Stimulated activated CD4-positive, alpha-beta T cell treated with anti-CD3 and anti-CD28 coated beads, Interleukin-12 subunit alpha, Interleukin-12 subunit beta, amount 100 ng/mL, for 4 hours (primary cell): ENCODE measurements around the gene FRA10AC1.
"Not testable (repeated sequence)": the region's sequence is repeated elsewhere in the genome, so short reads cannot be mapped to it uniquely, and the experiment has no call there.

Source experiments
- DNase-seq: peaks from one replicate; pipeline ENCODE4 v3.0.0-alpha.2; 2020

The FRA10AC1 gene

DNA sequence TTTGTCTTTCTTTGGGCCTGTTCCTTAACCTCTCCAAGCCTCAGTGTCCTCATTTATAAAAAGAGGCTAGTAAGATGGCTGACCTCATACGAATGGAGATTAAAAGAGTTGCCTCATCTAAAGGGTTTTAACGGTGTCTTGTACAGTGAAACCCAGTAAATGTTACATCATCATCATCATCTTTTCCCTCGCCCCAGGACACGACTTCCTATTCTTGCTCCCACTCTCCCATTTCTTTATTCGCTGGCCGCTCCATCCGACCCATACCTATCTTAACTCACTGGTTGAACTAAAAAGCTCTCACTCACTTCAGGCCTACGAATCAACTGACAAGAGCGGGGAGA, 554 bp downstream of the FRA10AC1 start:
- peak; percentile 2 for DNase-seq

DNA sequence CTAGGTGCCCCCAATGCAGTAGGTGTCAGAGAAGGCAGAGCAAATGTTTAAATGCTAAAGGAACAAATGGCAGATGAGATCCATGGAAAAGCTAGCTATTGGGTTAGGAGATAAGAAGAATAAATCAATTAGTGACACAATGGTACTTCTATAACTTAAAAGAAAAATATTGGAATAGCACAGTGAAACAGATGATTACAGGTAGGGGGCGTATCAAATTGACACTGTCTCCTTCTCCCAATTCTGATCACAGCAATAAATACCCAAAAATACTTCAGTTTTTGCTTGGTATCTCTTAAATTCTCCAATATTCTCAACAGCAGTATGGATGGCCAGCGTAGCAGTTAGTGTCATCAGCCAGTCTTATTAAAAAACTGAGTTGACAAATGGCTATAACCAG, 5.2 kb downstream of the FRA10AC1 start:
- no peak for DNase-seq

DNA sequence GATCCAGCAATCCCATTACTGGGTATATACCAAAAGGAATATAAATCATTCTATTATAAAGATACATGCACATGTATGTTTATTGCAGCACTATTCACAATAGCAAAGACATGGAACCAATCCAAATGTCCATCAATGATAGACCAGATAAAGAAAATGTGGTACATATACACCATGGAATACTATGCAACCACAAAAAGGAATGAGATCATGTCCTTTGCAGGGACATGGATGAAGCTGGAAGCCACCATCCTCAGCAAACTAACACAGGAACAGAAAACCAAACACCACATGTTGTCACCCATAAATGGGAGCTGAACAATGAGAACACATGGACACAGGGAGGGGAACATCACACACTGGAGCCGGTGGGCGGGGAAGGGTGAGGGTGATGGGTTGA, 5.8 kb downstream of the FRA10AC1 start:
- not testable (repeated sequence) for DNase-seq

DNA sequence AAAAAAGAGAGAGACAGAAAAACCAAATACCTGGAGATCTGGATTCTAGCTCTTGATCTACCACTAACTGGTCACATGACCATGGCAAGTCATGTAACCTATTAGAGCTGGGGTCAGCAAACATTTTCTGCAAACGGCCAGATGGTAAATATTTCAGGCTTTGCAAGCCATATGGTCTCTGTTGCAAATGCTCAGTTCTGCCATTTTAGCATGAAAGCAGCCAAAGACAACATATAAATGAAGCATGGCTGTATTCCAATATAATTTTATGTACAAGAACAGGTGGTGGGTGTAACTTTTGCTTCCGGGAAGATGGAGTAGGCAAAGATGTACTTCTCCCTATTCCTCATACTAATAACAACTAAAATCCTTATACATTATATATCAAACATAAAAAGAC, 6.7 kb downstream of the FRA10AC1 start:
- no peak for DNase-seq

DNA sequence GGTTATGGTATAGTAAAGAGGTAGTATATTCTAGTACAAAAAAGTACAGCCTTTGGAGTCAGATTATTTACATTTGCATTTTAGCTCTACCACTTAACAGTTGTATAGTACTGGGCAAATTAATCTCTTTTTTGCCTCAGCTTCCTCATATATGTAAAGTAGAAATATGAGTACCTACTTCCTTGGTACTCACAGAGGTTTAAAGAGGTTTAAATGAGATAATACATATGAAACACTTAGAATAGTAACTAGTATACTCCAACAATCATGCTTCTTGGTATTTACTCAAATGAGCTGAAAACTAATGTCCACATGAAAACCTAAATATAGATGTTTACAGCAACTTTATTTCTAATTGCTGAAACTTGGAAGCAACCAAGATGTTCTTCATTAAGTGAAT, 14.7 kb downstream of the FRA10AC1 start:
- no peak for DNase-seq

DNA sequence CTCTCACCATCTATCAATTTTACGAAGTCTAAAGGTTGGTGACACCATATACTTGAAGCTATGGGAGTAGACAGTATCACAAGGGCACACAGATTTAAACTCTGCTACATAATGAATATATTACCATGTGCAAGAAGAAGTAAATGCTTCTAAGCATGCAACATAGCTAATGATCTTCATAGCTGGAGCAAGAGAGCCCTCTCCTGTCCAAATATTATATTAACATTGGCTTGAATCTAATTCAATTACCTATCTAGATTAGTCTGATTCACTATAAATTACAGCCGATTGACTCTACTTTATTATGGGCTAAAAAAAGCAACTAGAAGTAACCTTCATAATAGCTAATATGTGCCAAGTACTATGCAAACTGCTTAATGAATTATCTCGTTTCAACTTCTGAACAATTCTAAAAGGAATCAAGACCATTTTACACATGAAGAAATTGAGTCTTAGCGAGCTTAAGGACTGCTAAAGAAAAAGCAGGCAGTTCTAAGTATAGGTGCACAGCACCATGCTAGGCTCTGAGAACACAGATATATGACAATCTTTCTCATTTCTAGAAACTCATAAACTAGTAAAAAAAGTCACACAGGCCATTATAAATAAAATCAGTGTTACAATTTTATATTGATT, 21.9 kb downstream of the FRA10AC1 start:
- DNase-seq, result no peak

DNA sequence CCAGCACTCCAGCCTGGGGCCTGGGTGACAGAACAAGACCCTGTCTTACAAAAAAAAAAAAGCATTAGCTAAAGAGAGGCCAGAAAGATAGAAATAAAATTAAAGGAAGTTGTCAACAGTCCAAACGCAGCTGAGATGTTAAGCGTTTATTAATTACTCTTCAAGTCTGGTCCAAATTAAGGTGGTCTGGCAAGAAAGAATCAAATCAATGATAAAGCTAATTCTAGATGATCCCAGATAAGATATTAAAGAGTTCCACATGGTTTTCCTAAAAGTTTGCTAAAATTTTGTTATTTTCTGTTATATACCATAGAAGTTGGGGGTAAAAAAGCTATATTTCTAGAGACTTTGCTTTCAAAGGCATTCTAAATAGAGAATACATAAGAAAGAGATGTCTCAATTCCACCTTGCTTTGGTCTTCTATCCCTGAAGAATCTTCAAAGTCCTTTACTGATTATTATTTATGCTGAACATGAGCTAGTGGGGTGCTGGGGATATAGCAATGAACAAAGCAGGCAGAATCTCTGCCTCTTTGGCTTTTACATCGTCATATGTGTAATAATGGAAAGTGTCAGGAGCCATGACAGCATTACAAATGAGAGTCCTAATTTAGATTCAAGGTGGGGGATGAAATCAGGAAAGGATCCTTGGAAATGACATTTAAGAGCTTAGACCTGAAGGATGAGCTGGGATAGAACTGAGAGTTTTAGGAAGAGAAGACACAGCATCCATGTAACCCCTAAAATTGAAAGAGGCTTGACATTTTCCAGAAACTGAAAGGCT, 23.4 kb downstream of the FRA10AC1 start:
- DNase-seq, result no peak

DNA sequence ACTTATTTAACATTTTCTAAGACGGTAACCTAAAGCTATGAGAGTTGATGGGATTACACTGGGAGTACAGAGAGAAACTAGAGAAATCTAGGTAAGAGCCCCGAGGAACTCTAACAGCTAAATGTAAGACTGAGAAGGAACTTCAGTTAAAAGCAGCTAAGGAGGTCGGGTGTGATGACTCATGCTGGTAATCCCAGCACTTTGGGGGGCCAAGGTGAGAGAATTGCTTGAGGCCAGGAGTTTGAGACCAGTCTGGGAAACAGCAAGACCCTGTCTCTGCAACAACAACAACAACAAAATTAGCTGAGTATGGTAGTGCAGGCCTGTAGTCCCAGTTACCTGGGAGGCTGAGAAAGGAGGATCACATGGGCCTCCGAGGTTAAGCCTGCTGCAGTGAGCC, 24.0 kb downstream of the FRA10AC1 start:
- no peak for DNase-seq

DNA sequence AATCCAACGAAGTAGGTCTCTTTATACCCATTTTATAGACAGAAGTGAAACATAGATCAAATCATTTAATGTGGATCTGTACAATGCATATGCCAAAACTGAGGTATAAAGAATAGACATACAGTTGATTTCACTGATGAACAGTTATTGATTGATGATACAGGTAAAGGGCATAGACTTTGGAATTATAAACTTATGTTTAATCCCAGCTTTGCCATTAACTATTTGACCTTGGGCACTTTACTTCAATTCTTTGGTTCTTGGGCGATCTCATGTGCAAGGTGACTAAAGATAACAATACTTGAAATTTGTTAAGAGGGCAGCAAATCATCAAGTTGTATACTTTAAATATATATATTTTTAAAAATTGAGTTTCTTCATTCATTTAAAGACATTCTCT, 28.6 kb downstream of the FRA10AC1 start:
- no peak for DNase-seq

DNA sequence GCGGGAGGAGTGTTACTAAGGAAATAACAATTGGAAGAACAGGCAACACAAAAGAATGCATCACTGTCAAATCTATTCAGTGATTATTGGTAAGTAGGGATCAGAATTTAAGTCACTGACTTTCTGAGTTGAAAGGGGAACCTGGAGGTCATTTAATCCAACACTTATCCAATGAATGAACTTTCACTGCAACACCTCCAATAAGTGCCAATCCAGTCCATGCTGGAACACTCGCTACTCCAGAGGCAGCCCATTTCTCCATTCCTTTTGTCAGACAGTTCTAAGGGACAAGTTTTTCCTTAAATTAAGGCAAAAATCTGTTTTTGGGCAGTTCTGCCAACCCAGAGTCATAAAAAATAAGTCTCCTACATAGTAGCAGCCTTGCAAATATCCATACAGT, 29.5 kb downstream of the FRA10AC1 start:
- no peak for DNase-seq

DNA sequence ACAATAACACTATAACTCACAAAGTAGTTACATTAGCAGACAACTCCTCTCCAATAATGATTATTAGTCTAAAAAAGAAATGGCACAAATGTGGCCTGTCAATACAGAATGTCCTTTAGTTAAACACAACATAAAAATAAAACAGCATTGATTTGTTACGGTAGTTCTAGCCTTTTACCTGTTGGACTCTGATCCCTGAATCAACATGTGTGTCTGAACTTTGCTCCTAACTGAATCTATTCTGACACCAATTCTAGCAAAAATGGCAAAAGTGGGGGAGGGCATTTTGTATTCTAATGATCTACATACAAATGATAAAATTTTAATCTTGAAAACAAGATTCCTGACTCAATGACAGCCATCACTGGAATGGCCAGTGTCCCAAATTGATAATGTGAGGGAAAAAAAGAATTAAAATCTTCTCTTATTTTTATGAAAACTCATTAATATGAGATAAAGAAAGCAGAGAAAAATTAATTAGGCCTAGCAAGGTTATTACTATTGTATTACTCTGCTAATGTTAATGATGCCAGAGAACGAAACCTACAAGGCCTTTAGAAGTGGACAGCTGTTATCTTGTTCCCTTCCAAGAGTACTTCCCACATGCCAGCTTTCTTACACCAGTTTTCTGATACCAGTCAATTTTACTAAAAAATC, 30.2 kb downstream of the FRA10AC1 start:
- no peak for DNase-seq

DNA sequence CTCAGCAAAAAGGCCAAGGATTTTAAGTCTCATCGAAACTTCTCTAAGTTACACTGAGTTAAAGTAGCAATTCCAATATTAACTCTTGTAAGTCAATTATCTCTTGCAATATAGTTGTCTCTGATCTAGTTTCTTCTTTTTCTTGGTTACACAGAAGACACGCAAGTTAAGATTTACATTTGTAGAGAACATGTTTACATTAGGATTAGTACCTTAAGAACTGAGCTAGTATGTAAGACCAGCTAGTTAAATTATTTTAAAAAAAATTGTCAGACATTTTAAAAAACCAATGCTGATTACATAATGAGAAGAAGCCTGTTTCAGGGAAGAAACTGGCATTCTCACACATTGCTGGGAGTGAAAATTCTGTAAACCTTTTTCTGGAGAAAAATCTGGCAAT, 31.4 kb downstream of the FRA10AC1 start:
- DNase-seq, result no peak

DNA sequence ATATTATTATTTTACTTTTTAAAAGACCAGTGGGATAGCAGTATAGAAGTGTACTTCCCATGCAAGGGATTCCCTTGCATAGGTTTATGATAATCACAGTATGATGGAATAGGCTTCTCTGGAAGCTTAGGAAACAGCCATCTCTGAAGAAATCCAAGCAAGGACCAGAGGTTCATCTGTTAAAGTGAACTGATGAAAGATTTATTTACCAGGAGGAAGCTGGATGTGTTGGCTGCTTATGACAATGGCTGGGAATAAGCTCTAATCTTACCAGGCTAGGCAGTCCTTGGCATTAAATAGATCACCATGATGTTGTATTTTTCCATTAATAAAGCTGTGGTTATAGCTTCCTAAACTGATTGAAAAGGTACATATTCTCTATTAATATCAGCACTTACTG, 32.0 kb downstream of the FRA10AC1 start:
- no peak for DNase-seq

DNA sequence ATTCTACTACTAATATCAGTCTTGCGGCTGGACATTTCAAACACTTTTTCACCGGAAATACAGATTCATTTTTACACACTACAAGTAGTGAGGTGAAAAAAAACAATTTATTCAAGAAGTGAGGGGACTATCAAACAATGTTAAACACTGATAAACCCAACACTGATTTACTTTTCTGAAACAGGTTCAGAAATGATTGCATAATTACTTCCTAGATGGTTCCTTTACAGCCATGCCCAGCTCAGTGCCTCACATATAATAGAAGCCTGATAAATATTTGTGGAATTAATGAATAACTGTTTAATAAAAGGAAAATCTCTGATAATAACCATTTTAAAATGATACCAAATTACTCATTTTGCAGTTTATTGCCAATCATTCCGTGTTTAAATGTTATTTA, 34.6 kb downstream of the FRA10AC1 start:
- no peak for DNase-seq

DNA sequence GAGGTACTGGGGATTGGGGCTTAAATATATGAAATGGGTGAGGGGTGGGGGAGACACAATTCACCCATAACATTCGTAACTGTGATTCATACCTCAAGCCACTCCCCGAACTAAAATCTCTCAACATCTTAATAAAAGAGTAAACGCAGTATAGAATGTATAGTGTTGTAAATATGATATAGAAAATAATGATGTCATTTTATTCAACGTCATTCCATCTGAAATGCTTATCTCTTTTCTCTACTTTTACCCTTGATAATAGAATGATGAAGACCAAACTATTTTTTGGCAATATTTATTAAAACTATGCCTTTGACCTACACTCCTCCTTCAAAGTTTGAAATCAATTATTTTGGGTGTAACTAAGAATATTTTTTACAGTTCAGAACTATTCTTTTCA, 36.4 kb downstream of the FRA10AC1 start:
- no peak for DNase-seq

DNA sequence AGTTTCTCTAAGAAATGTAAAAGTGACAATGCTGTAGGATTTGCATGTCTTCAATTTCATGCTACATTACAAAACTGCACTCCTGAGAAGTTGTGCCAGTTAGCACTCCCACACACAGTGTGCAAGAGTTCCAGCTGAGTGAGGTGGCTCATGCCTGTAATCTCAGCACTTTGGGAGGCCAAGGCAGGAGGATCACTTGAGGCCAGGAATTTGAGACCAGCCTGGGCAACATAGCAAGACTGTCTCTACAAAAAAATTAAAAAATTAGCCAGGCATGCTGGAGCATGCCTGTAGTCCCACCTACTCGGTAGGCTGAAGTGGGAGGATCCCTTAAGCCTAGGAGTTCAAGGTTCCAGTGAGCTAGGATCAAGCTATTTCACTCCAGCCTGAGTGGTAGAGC, 44.6 kb downstream of the FRA10AC1 start:
- DNase-seq, result no peak

DNA sequence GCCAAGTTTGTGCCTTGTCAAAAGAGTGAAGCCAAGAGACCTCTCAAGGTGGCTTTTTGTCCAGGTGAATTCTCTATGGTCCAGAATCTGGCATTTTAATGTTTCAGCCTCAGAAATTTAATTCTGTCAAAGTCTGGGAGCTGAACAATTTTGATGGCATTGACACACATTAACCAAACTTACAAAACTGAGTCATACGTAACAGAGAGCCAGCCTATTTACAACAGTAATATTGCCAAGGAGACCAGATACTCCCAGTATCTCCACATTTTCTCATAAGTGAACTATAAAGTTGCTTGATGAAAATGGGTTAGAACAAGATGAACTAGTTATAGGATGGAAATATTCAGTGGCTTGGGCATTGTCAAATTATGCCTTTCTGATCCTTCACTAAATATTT, 46.2 kb downstream of the FRA10AC1 start:
- no peak for DNase-seq

DNA sequence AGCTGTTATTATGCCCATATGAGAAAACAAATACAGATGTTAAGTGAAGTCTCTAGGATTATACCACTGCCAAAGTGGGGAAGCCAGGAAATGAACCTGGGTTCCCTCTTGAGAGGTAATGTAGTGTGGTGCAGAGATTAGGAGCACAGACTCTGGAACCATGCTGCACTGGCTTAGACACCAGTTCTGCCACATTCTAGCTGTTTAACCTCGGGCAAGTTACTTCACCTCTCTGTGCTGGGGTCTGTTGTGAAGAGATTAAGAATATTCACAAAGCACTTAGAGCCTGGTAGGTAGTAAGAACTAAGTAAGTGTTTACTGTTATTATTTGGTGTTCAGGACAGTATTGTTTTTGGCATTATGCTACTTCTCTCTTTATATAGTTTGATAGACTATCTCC, 48.2 kb downstream of the FRA10AC1 start:
- DNase-seq, result no peak

DNA sequence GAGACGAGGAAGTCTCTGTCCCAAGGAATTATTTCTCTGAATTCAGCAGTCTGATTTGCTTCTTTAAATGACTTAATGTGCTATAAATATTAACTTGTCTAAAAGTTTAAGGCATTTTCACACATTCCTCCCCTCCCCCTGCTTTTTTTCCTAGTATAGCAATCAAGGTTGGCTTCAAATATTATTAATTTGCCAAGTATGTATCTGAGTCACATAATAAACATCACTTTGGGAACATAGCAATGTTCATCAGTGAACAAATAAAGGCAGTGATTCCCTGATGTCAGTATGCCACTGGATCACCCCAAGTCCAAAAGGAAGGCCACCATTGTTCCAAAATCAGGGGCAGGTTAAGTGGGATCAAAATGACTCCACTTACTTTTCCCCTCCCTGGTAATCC, 49.5 kb downstream of the FRA10AC1 start:
- DNase-seq, result no peak

DNA sequence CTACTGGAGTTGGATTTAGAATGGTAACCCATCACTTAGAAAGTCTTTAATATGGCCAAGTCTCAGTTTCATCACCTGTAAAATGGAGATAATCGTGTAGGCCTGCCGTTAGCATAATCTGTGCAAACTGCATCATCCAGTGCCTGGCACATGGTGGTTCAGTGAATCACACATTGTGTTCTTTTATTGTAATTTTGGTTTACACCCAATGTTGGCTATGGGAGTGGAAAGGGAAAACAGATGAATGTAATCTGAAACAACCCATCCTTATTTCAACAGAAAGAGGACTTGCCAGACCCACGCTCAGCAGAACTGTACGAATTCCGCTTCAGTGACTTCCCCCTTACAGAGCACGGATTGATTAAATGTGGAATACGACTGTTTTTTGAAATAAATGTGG, 62.6 kb downstream of the FRA10AC1 start:
- DNase-seq, result no peak

DNA sequence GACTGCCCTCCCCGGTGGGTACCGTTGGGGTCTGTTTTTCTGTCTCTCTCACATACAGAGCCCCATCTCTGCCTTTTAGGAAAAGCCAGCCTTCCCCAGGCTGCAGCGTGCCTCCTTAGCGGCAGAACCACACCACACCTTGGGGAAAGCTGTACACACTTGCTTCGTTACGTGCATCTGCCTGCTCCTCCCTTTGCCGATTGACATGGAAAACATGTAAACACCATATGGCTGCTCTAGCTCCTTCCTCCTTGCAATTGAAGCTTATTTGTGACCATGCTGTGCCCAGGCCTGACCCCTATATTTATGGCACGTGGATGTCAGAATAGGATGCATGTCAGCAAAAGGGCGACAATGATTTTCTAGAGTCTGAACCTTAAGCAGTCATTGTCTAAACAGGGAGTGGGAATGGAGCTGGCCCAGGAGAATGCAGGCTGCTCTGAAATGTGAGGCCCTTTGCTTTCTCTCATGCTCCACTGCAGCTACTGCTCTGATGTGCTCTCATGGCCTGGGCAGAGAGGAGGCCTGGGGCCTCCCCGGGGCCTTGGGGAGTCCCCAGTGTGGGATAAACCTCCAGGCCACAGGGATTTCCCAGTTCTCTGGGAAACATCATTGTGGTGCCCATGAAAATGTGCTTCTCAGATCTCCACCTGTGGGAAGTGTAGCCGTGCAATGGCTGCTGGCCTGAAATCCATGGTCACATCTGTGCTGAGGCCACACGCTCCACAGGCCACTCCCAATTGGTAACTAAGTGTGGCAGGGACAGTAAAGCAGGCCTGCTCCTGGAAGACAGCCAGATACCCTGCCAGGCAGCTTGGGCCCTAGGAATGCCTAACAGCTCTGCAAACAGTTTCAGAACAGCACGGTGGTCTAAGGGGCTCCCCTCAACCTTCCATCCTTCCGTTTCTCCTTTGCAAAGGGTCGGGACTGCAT, 71.5 kb downstream of the FRA10AC1 start:
- DNase-seq, result no peak

DNA sequence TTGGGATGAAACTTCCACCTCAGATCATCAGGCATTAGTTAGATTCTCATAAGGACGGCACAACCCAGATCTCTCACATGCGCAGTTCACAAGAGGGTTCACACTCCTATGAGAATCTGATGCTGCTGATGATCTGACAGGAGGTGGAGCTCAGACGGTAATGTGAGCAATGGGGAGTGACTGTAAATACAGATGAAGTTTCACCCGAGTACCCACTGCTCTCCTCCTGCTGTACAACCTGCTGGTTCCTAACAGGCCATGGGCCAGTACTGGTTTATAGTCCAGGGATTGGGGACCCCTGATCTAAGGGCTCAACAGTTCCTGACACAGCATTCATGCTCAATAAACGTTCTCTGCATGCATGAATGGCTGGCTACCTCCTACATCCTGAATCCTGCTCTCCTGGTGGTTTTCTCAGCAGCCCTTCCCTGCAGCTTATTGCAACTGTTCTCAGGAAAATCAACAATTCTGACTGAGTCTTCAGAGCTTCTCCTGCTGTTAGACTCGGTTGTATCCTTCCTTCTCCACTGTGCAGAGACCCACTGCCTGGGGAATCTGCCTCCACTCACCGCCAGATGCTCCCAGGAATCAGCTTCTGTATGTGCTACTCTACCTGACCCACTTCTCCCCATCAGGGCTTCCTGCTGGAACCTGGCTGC, 72.6 kb downstream of the FRA10AC1 start:
- DNase-seq, result no peak

DNA sequence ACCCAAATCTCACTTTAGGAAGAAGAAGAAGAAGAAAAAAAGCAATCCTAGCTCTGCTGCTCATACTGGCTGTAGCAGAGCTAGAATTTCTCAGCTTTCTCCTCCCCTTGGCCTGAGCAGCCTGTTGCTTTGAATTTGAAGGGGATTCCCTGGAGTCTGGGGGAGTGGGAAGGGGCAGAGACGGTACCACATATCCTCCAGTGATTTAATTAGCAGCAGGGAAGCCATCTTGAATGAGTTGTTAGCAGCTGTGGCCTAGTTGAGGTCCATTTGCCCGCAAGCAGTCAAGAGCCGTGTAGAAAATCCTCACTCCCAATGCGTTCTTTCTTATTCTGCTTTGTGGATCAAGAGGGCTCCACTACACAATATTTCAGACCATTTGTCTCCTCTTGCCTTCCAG, 73.5 kb downstream of the FRA10AC1 start:
- no peak for DNase-seq
